Ovary (tissue), 9 donors: ENCODE results near the gene ATP8B3. TPM values are rescaled to one million over a fixed set of nuclear protein-coding genes. Genes with fewer than 3 reads are reported as not detected.

Experiments used
- DNase-seq, 5 donors: peaks; one replicate each; pipeline ENCODE4 v3.0.0-alpha.2; 2019 to 2020
- H3K27ac ChIP-seq, 2 donors: fragments of 200-600 bp; one replicate each; pipeline versions ENCODE4 v1.5.1 to v1.8.0; 2019 to 2022
- H3K27me3 ChIP-seq: fragments of 200-600 bp; one replicate; pipeline ENCODE4 v1.8.0; 2022
- H3K36me3 ChIP-seq: fragments of 200-600 bp; sonication (generic); one replicate; pipeline ENCODE4 v1.5.1; 2019
- H3K4me1 ChIP-seq: one replicate; pipeline ENCODE4 v1.8.1; 2013; ENCODE audit warnings: mild to moderate bottlenecking, moderate library complexity; ENCODE audit not compliant: insufficient read depth
- H3K4me3 ChIP-seq: fragments of 200-600 bp; sonication (generic); one replicate; pipeline ENCODE4 v1.5.1; 2017
- H3K9me3 ChIP-seq, 2 donors: fragments of 200-600 bp in 1 of 2; sonication (generic) in 1 of 2; one replicate each; pipeline versions ENCODE4 v1.5.1 to v1.8.1; 2013 to 2019; ENCODE audit warnings: mild to moderate bottlenecking in 1 of 2, moderate library complexity in 1 of 2
- EP300 ChIP-seq: sonication (generic); formaldehyde crosslinking; IDR thresholded peaks from one replicate; pipeline ENCODE4 v1.6.1; 2017; ENCODE audit warnings: antibody characterized with exemption
- POLR2A ChIP-seq: fragments of 450-650 bp; IDR thresholded peaks from one replicate; pipeline ENCODE4 v1.6.1; 2017; ENCODE audit warnings: antibody characterized with exemption, mild to moderate bottlenecking, moderate library complexity
- WGBS, 3 donors: extraction: QIAGEN DNeasy Blood & Tissue Kit in 1 of 3; methylation state at CpG; one replicate each; pipeline versions ENCODE4 v1.1.5 to v1.1.7; 2013 to 2017; 5-methylcytosine and 5-hydroxymethylcytosine counted together
- intact Hi-C, 4 donors: fragments of 100-400 bp; cut with DNase I; formaldehyde crosslinking; loops; one replicate each; pipeline versions ENCODE4 v1.11.0 to v1.15.1; 2022 to 2023
- polyA plus RNA-seq, 2 donors: library from polyadenylated mRNA; stranded (reverse); fragments of 200-250 nt in 1 of 2; fragments of 350-450 nt in 1 of 2; fragmentation: Illumina TruSeq in 1 of 2; extraction: RNeasy Lipid Tissue Mini Kit (QIAGEN cat#74804) in 1 of 2; gene quantifications; one replicate each; pipeline ENCODE4 v1.2.3, GENCODE V29; 2013 to 2014
- total RNA-seq, 7 donors: library from RNA; depleted of rRNA in 2 of 7; stranded (reverse); fragments of >200 nt in 2 of 7; fragmentation: NEBNext Ultra II Directional in 3 of 7; extraction: Animal tissue kit (Norgen Biotek cat#: 25700) in 3 of 7; gene quantifications; one replicate each; pipeline versions ENCODE4 v1.1.0 to v1.2.4, GENCODE V29; 2016 to 2023
- TF ChIP-seq, protein P1 (sequence below), 3 donors: fragments of 450-650 bp in 2 of 3; fragments of 200-600 bp in 1 of 3; IDR thresholded peaks; one replicate each; pipeline versions ENCODE4 v1.5.1 to v1.8.0; 2016 to 2022; ENCODE audit warnings: antibody characterized with exemption in 3 of 3, mild to moderate bottlenecking in 1 of 3
- donor health status: DM: no; HTN: no; CAD: no; lungs with moderate emphysema.
- donor health status: DM: no; HTN: no; CAD: no.
- donor health status: Bipolar disorder and iron deficiency.
- donor health status: DM: yes; HTN: yes; CAD: no.
- donor health status: DM: no; HTN: no; CAD: no.
- donor health status: DM: yes; HTN: yes; CAD: no.

ATP8B3 gene
- total and polyA plus RNA-seq, 9 donors = 0.72 to 3.2 (median 1.5) TPM

DNA sequence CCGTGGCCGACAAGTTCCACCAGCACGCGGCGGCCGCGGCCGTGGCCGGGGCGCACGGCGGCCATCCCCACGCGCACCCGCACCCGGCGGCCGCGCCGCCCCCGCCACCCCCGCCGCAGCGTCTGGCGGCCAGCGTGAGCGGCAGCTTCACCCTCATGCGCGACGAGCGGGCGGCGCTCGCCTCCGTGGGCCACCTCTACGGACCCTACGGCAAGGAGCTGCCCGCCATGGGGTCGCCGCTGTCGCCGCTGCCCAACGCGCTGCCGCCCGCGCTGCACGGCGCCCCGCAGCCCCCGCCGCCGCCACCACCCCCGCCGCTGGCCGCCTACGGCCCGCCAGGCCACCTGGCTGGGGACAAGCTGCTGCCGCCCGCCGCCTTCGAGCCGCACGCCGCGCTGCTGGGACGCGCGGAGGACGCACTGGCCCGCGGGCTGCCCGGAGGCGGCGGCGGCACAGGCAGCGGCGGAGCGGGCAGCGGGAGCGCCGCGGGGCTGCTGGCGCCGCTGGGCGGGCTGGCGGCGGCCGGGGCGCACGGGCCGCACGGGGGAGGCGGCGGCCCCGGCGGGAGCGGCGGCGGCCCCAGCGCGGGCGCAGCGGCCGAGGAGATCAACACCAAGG lies 57.9 kb downstream of the ATP8B3 start:
- intact Hi-C loops = no loop called here
- Histone ChIP-seq H3K9me3 (no peaks in the 10 kb centered on the region), H3K27ac (no peak overlapping the region), H3K4me3 (no peak overlapping the region), H3K36me3 (no peaks in the 10 kb centered on the region), H3K4me1 (no peaks in the 10 kb centered on the region), H3K27me3 (peaks cover 2% of the 10 kb centered on the region)
- TF ChIP-seq EP300 = no peak
- TF ChIP-seq, protein P1, sequence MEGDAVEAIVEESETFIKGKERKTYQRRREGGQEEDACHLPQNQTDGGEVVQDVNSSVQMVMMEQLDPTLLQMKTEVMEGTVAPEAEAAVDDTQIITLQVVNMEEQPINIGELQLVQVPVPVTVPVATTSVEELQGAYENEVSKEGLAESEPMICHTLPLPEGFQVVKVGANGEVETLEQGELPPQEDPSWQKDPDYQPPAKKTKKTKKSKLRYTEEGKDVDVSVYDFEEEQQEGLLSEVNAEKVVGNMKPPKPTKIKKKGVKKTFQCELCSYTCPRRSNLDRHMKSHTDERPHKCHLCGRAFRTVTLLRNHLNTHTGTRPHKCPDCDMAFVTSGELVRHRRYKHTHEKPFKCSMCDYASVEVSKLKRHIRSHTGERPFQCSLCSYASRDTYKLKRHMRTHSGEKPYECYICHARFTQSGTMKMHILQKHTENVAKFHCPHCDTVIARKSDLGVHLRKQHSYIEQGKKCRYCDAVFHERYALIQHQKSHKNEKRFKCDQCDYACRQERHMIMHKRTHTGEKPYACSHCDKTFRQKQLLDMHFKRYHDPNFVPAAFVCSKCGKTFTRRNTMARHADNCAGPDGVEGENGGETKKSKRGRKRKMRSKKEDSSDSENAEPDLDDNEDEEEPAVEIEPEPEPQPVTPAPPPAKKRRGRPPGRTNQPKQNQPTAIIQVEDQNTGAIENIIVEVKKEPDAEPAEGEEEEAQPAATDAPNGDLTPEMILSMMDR (IDR thresholded peaks at IDR 0.05) = no peak
- 0 to 1% (median 1%) methylated on average over 12 to 104 of the region's 105 CpGs for WGBS, 3 donors
- DNase-seq = no peak

DNA sequence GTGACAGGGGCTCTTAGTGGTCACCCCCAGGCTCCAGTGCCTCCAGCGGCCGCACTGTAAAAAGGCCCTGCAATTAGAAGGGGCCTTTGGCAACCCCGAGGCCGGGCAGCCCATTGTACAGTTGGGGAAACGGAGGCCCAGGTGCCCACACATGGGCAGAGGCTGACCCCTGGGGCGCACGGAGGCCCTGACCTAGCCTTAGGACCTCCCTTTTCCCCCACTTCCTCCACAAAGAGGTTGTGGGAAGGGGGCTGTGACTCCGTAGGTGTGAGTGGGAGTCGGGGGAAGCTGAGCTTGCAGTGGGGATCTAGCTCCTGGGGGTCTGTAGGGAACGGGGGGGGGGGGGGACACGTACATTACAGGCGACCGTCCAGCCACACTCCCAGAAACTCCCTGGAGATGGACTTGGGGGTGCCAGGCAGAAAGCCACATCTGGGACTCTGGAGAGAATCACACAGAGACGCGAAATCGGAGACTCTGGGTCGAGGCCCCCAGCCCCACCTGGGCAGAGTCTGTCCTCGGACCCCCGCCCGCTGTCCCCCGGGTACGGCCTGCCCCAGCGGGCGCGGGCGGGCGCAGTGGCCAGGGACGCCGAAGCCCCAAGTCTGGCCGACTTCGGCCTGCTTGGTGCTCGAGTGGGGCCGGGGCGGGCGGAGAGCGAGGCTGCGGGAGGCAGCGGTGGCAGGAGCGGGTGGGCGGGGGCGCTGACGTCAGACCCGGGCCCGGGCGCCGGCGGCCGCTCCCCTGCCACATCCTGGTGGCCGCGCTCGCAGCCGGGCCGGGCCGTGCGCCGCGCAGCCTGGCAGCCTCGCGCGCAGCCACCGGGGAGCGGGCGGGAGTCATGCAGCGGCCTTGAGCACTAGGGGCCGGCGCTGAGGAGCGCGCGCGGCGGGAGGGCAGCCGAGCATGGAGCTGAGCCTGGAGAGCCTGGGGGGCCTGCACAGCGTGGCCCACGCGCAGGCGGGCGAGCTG lies 59.0 kb downstream of the ATP8B3 start, which contains the start of gene ONECUT3:
Gene ONECUT3, plus strand, starts transcription at position 750 of the 972 bp plus-strand sequence. Its CDS starts 157 bp downstream, at position 907.
- Histone ChIP-seq H3K27me3 (peaks cover 2% of the 10 kb centered on the region), H3K4me1 (peaks cover 2% of the 10 kb centered on the region), H3K4me3 (no peak within 1 kb of the TSS), H3K27ac (no peak within 1 kb of the TSS), H3K36me3 (no peaks in the 10 kb centered on the region), H3K9me3 (no peaks in the 10 kb centered on the region)
- TF ChIP-seq POLR2A (no peak), EP300 (no peak)
- TF ChIP-seq, protein P1 (IDR thresholded peaks at IDR 0.05) = no peak
- WGBS, 3 donors = 2 to 3% (median 2%) methylated on average over 18 to 77 of the region's 77 CpGs
- DNase-seq = no peak
- intact Hi-C loops = no loop called here

DNA sequence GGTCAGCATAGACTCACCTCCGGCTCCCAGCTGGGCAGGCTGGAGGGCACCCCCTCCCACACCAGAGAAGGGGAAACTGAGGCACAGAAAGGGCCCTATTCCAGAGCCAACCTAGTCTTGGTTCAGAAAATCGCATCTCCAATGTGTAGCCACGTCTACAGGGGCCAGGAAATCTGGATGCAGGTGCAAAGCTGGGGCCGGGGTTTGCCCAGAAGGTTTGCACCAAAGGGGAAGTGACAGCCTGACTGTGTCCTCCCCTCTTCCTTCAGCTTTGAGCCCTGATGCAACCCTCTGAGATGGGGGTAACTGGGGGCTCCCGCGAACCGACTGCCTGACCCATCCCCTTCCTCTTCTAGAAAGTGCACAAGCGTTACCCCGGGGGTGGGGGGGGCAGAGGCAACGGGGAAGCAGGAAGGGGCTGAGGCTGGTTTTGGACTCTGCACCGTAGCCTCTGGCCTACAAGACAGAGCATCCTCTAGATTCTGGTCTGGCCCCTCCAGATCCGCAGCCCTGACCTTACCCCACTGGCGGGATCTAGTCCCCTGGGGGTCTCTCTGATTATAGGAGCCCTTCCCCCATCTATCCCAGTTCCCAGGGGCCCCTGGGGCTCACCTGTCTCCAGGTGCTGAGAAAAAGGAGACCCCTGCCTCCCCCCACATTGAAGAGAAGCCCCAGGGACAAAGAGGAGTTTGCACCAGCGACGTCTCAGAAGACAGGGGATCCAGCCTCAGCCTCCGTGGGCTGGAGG lies 59.9 kb downstream of the ATP8B3 start:
- intact Hi-C loops = no loop called here
- Histone ChIP-seq H3K27me3 (no peaks in the 10 kb centered on the region), H3K4me3 (no peak overlapping the region), H3K27ac (no peak overlapping the region), H3K4me1 (peaks cover 2% of the 10 kb centered on the region), H3K36me3 (no peaks in the 10 kb centered on the region), H3K9me3 (no peaks in the 10 kb centered on the region)
- no peak for DNase-seq
- 3 to 6% (median 4%) methylated on average over 16 of the region's 16 CpGs for WGBS, 3 donors
- TF ChIP-seq POLR2A (no peak), EP300 (no peak)
- TF ChIP-seq, protein P1 (IDR thresholded peaks at IDR 0.05) = no peak

DNA sequence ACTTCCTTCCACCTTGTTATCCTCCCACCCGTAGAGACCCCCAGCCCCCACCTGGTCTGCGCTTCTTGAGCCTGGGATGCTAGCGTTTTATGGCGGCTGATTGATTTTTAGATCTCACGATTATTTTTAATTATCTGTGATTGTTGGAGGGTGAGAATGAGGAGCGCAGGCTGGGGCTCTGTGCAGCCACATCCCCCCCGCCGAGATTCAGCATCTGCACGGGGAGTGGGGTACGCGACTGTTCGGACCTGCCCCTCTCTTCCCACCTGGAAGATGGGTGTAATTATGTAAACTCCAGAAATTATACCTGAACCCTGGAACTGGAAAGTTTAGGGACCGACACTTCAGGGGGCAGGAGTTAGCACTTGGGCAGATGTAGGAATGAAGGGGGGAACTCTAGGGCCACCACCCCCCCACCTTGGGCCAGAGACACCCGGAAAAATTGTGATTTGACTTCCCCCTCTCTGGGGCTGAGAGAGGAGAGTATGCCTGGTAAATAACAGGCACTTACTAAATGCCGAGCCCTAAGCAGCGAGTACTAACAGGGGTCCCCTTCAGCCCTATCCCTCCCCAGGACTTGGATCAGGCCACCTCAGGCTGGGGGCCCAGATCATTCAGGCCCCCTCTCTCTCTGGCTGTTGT lies 60.6 kb downstream of the ATP8B3 start:
- H3K36me3 ChIP-seq = no peaks in the 10 kb centered on the region
- no peak overlapping the region for H3K4me3 ChIP-seq
- no peak for DNase-seq
- intact Hi-C loops = no loop called here
- WGBS, 3 donors = 3 to 8% (median 5%) methylated on average over 16 of the region's 16 CpGs
- no peaks in the 10 kb centered on the region for H3K9me3 ChIP-seq
- H3K27ac ChIP-seq = no peak overlapping the region
- TF ChIP-seq, protein P1 (IDR thresholded peaks at IDR 0.05) = no peak
- no peak for TF ChIP-seq POLR2A
- TF ChIP-seq EP300 = no peak
- peaks cover 2% of the 10 kb centered on the region for H3K4me1 ChIP-seq
- H3K27me3 ChIP-seq = no peaks in the 10 kb centered on the region
